DOHH2 (cell line): ENCODE measurements around the gene LRRC75A.

Experiments
- H3F3A ChIP-seq: fragments of 200-600 bp; sonication (generic), shearing (Covaris generic); 2 replicates; pipeline ENCODE4 v1.6.0; 2016; ENCODE audit warnings: antibody characterized with exemption, mild to moderate bottlenecking; ENCODE audit not compliant: control insufficient read depth, insufficient read depth
- H3K27ac ChIP-seq: fragments of 200-600 bp; sonication (generic); 2 replicates; pipeline ENCODE4 v1.5.1; 2014; ENCODE audit warnings: low read depth, mild to moderate bottlenecking, low read length, moderate library complexity
- H3K27me3 ChIP-seq: fragments of 200-600 bp; sonication (generic); 2 replicates; pipeline ENCODE4 v1.6.1; 2014; ENCODE audit warnings: mild to moderate bottlenecking, low read length, mixed read lengths; ENCODE audit not compliant: control insufficient read depth
- H3K36me3 ChIP-seq: fragments of 200-600 bp; sonication (generic); 2 replicates; pipeline ENCODE4 v1.6.1; 2014; ENCODE audit warnings: mild to moderate bottlenecking, low read length, moderate library complexity, mixed read lengths; ENCODE audit not compliant: control insufficient read depth
- H3K4me1 ChIP-seq: fragments of 200-600 bp; sonication (generic); 2 replicates; pipeline ENCODE4 v1.6.1; 2014; ENCODE audit warnings: mild to moderate bottlenecking, low read length, mixed read lengths; ENCODE audit not compliant: control insufficient read depth
- H3K4me2 ChIP-seq: fragments of 200-600 bp; sonication (generic); 2 replicates; pipeline ENCODE4 v1.6.0; 2014; ENCODE audit warnings: mild to moderate bottlenecking, low read length, moderate library complexity
- H3K4me3 ChIP-seq: fragments of 200-600 bp; sonication (generic); 2 replicates; pipeline ENCODE4 v1.5.1; 2014; ENCODE audit warnings: mild to moderate bottlenecking, low read length, mixed read lengths
- H3K79me2 ChIP-seq: fragments of 200-600 bp; sonication (generic); 2 replicates; pipeline ENCODE4 v1.6.1; 2014; ENCODE audit warnings: mild to moderate bottlenecking, low read length, mixed read lengths; ENCODE audit not compliant: control insufficient read depth
- H3K9me2 ChIP-seq: fragments of 200-600 bp; sonication (generic); replicated peaks from 2 replicates; pipeline ENCODE4 v1.6.1; 2014; ENCODE audit warnings: mild to moderate bottlenecking, low read length, mixed read lengths; ENCODE audit not compliant: control insufficient read depth
- H3K9me3 ChIP-seq: fragments of 200-600 bp; sonication (generic); 2 replicates; pipeline ENCODE4 v1.6.1; 2014; ENCODE audit warnings: antibody characterized with exemption, low read length, mixed read lengths; ENCODE audit not compliant: control insufficient read depth, insufficient read depth
- H4K20me1 ChIP-seq: fragments of 200-600 bp; sonication (generic); 2 replicates; pipeline ENCODE4 v1.6.0; 2014; ENCODE audit warnings: low read depth, mild to moderate bottlenecking, antibody characterized with exemption, low read length, moderate library complexity; ENCODE audit not compliant: control insufficient read depth, insufficient read depth
- CTCF ChIP-seq: fragments of 200-600 bp; sonication (generic); IDR thresholded peaks from one replicate; pipeline ENCODE4 v1.5.1; 2014; ENCODE audit warnings: antibody characterized with exemption, mild to moderate bottlenecking, low read depth, low read length; ENCODE audit not compliant: poor library complexity, severe bottlenecking
- EZH2phosphoT487 ChIP-seq: fragments of 200-600 bp; sonication (generic); IDR thresholded peaks from 2 replicates; pipeline ENCODE4 v1.6.1; 2017; ENCODE audit warnings: borderline replicate concordance, mild to moderate bottlenecking, antibody characterized with exemption, low read length, moderate library complexity, mixed read lengths

Gene LRRC75A

DNA sequence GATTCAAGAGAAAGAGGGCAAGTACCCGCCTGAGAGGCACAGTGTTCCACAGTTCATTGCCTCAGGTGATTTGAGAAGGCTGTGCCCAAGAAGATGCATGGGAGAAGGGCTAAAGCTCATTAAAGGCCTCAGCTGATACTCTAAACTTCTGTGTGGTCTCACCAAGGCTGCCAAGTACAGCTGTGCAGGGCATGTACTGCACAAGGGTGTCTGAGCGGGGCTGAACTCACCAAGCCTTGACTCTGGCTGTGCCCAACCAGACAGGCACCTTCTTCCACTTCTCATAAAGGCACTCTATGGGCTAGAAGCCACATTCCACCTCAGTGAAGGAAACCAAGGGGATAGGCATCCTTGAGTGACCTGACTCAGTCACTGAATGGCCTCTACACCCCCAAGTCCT lies 12.7 kb downstream of the LRRC75A start:
- Histone ChIP-seq H3K9me3 (no peaks in the 10 kb centered on the region), H3K36me3 (no peaks in the 10 kb centered on the region), H3K79me2 (no peaks in the 10 kb centered on the region), H3K27me3 (no peaks in the 10 kb centered on the region), H4K20me1 (no peaks in the 10 kb centered on the region), H3K4me2 (no peak overlapping the region), H3K9me2 (no peaks in the 10 kb centered on the region), H3K4me1 (no peaks in the 10 kb centered on the region), H3F3A (no peaks in the 10 kb centered on the region), H3K4me3 (no peak overlapping the region), H3K27ac (no peak overlapping the region)
- TF ChIP-seq CTCF (no peak), EZH2phosphoT487 (no peak)

DNA sequence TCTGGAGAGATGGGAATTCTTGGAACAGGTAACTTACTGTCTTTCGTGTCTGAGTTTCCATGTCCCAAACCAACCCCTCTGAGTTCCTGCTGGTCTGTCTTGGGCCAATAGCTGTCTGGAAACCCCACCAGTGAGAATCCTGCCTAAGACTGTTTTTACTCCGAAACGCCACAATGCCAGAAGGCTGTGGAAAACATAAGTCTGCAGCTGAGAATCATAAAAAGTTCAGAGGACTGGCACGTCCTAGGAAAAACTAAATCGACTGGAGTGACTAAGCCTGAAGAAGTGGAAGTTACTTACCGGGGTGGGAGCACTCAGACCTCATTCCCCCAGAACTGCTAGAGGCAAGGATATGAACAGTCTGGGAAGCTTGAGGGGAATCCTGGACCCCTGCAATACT lies 13.3 kb downstream of the LRRC75A start:
- no peaks in the 10 kb centered on the region for H3K27me3 ChIP-seq
- H3K9me2 ChIP-seq: no peaks in the 10 kb centered on the region
- H3K4me1 ChIP-seq: no peaks in the 10 kb centered on the region
- H3K79me2 ChIP-seq: no peaks in the 10 kb centered on the region
- no peaks in the 10 kb centered on the region for H3K9me3 ChIP-seq
- no peaks in the 10 kb centered on the region for H3K36me3 ChIP-seq
- no peak overlapping the region for H3K4me2 ChIP-seq
- TF ChIP-seq EZH2phosphoT487 (no peak), CTCF (no peak)
- no peak overlapping the region for H3K4me3 ChIP-seq
- H3F3A ChIP-seq: no peaks in the 10 kb centered on the region
- no peak overlapping the region for H3K27ac ChIP-seq
- H4K20me1 ChIP-seq: no peaks in the 10 kb centered on the region

- Histone ChIP-seq H3K9me2 (no peaks in the 10 kb centered on the region), H3K79me2 (no peaks in the 10 kb centered on the region), H4K20me1 (no peaks in the 10 kb centered on the region), H3K27ac (no peak overlapping the region), H3K4me1 (no peaks in the 10 kb centered on the region), H3K4me2 (no peak overlapping the region), H3K27me3 (no peaks in the 10 kb centered on the region), H3F3A (no peaks in the 10 kb centered on the region), H3K9me3 (no peaks in the 10 kb centered on the region), H3K4me3 (no peak overlapping the region), H3K36me3 (no peaks in the 10 kb centered on the region)
- TF ChIP-seq EZH2phosphoT487 (no peak), CTCF (no peak)
Measured at GRCh38 chr17:16477666-16478065, 14.3 kb downstream of the LRRC75A start.

- TF ChIP-seq CTCF (no peak), EZH2phosphoT487 (no peak)
- H3K9me3 ChIP-seq: no peaks in the 10 kb centered on the region
- H3K79me2 ChIP-seq: no peaks in the 10 kb centered on the region
- no peak overlapping the region for H3K4me3 ChIP-seq
- H3K36me3 ChIP-seq: no peaks in the 10 kb centered on the region
- H3K4me1 ChIP-seq: no peaks in the 10 kb centered on the region
- H3K27me3 ChIP-seq: no peaks in the 10 kb centered on the region
- no peak overlapping the region for H3K4me2 ChIP-seq
- H3K27ac ChIP-seq: no peak overlapping the region
- no peaks in the 10 kb centered on the region for H4K20me1 ChIP-seq
- H3K9me2 ChIP-seq: no peaks in the 10 kb centered on the region
- H3F3A ChIP-seq: no peaks in the 10 kb centered on the region
Measured at GRCh38 chr17:16477255-16477654, 14.7 kb downstream of the LRRC75A start.
